Ishikawa (cell line): ENCODE measurements around the gene KRTAP10-8.

Experiments
- CREB1 ChIP-seq: IDR thresholded peaks from 2 replicates; pipeline ENCODE4 v1.6.1; 2012; ENCODE audit warnings: low read depth
- EGR1 ChIP-seq: IDR thresholded peaks from 2 replicates; pipeline ENCODE4 v1.6.1; 2012
- REST ChIP-seq: IDR thresholded peaks from 2 replicates; pipeline ENCODE4 v1.6.1; 2012; ENCODE audit warnings: low read depth, mild to moderate bottlenecking
- TAF1 ChIP-seq: IDR thresholded peaks from 2 replicates; pipeline ENCODE4 v1.6.1; 2012; ENCODE audit warnings: low read depth, mild to moderate bottlenecking
- TF ChIP-seq, protein P1 (sequence below): IDR thresholded peaks from 2 replicates; pipeline ENCODE4 v1.6.1; 2012

- no peak for TF ChIP-seq REST
- no peak for TF ChIP-seq EGR1
- TF ChIP-seq, protein P1, sequence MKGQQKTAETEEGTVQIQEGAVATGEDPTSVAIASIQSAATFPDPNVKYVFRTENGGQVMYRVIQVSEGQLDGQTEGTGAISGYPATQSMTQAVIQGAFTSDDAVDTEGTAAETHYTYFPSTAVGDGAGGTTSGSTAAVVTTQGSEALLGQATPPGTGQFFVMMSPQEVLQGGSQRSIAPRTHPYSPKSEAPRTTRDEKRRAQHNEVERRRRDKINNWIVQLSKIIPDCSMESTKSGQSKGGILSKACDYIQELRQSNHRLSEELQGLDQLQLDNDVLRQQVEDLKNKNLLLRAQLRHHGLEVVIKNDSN, result no peak
- no peak for TF ChIP-seq CREB1
- no peak for TF ChIP-seq TAF1
These were observed 2.3 kb downstream of the KRTAP10-8 start for GRCh38 chr21:44614161-44614631.
